Measurements from ENCODE around the gene PSMA3.
A peak's percentile ranks its signal among the peaks of the same experiment; 100 is the strongest.

DNA sequence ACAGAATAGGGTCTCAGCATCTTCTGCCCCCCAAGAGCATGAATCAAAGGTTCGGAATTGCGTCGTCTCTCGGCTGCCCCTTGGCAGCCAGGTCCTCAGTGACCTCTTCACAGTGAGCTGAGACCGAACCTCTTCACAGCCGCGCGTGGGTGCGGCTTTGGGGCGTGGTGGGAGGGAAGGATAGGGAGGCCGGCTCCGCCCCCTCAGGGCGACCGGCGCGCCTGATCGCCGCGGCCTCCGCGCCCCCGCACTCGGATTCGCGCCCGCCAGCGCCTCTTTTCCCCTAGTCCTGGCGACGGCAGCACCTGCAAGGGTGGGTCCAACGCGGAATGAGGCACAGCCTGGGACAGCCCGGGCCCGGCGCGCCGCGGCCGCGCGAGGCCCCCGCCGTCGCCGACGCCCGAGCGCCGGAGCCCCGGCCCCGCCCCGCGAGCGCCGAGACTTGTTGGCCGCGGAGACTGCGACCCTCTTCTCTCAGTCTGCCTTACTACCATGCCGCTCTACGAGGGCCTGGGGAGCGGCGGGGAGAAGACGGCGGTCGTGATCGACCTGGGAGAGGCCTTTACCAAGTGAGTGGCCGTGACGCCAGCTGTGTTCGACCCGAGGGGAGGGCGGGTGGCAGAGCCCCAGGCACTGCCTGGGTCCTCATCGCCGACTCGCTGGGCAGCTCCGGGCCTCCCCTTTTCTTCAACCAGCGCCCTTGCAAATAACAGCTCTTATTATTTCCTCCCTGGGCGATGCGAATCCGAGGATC, 44.7 kb upstream of the PSMA3 start, which contains the start of gene ACTR10:
- TF ChIP-seq CTCF (IDR thresholded peaks at IDR 0.05; ENCODE audit: poor library complexity, severe bottlenecking) (peak; percentile 21), MXI1 (conservative IDR thresholded peaks at IDR 0.05; ENCODE audit: poor library complexity, severe bottlenecking) (peak; percentile 66), POLR2AphosphoS5 (IDR thresholded peaks at IDR 0.05) (peak; percentile 81), SMC3 (conservative IDR thresholded peaks at IDR 0.05; ENCODE audit: poor library complexity) (peak; percentile 16), EZH2 (IDR thresholded peaks at IDR 0.05; ENCODE audit: borderline replicate concordance, insufficient read depth, low read length, poor library complexity, severe bottlenecking) (no peak), EP300 (conservative IDR thresholded peaks at IDR 0.05; ENCODE audit: poor library complexity, severe bottlenecking) (no peak), REST (IDR thresholded peaks at IDR 0.05; ENCODE audit: borderline replicate concordance) (peak; percentile 9)
